Measurements from ENCODE around the gene METTL27. TPM values are rescaled to one million over a fixed set of nuclear protein-coding genes. Genes with fewer than 3 reads are reported as not detected.
A peak's percentile ranks its signal among the peaks of the same experiment; 100 is the strongest.

METTL27 gene
- total and polyA plus RNA-seq, 12 donors = 0.16 to 1.3 (median 0.42) TPM; not detected in 3

GRCh38 chr7:73856941-73857340, 14.6 kb upstream of the METTL27 start:
- no peak overlapping the region for H3K27ac ChIP-seq
- intact Hi-C loops (cut with DNase I) = loop anchor here (2.0 to 10.0 kb wide), 9 partner anchors 40 to 252 kb away; partner anchors contain the start of gene ABHD11 (in 3 of the 10)
- no peak for DNase-seq
- TF ChIP-seq CTCF (IDR thresholded peaks at IDR 0.05) = no peak
- peaks cover 0 to 29% (median 18%) of the 10 kb centered on the region in 7 donors for H3K27me3 ChIP-seq
- H3K4me1 ChIP-seq = peaks cover 0 to 11% (median 7%) of the 10 kb centered on the region in 9 donors
- H3K4me3 ChIP-seq = no peak overlapping the region
- H3K9me3 ChIP-seq = no peaks in the 10 kb centered on the region
- peak in 1 of 8 donors; percentile 32 for ATAC-seq
- WGBS, 2 donors = 56 to 58% methylated on average over 3 of the region's 3 CpGs
- no peaks in the 10 kb centered on the region for H3K36me3 ChIP-seq

GRCh38 chr7:73852500-73852899, 10.2 kb upstream of the METTL27 start:
- H3K27ac ChIP-seq = peak overlapping the region in 1 of 10 donors; percentile 53
- H3K4me1 ChIP-seq = peaks cover 0 to 32% (median 13%) of the 10 kb centered on the region in 9 donors
- ATAC-seq (no peak), DNase-seq (no peak)
- intact Hi-C loops (cut with DNase I) = loop anchor here in 9 of 10 donors (2.0 to 10.0 kb wide), 8 partner anchors 40 to 248 kb away; partner anchors contain the start of gene ABHD11 (in 3 of the 9)
- no peak overlapping the region for H3K4me3 ChIP-seq
- peaks cover 0 to 29% (median 16%) of the 10 kb centered on the region in 7 donors for H3K27me3 ChIP-seq
- WGBS, 2 donors = 63 to 74% methylated on average over 5 of the region's 5 CpGs
- TF ChIP-seq CTCF (IDR thresholded peaks at IDR 0.05) = no peak
- H3K9me3 ChIP-seq = no peaks in the 10 kb centered on the region
- H3K36me3 ChIP-seq = no peaks in the 10 kb centered on the region

GRCh38 chr7:73851410-73852338, 9.4 kb upstream of the METTL27 start:
- Histone ChIP-seq H3K4me1 (peaks cover 0 to 32% (median 13%) of the 10 kb centered on the region in 9 donors), H3K36me3 (no peaks in the 10 kb centered on the region), H3K27ac (peak overlapping the region in 9 of 10 donors; percentile 38 to 81 (median 51)), H3K4me3 (no peak overlapping the region), H3K9me3 (no peaks in the 10 kb centered on the region), H3K27me3 (peaks cover 0 to 26% (median 16%) of the 10 kb centered on the region in 7 donors)
- intact Hi-C loops (cut with DNase I) = loop anchor here in 9 of 10 donors (2.0 to 10.0 kb wide), 8 partner anchors 39 to 247 kb away; partner anchors contain the start of gene ABHD11 (in 3 of the 9)
- ATAC-seq (peak; percentile 30 to 79 (median 71)), DNase-seq (no peak)
- WGBS, 2 donors = 48 to 49% methylated on average over 8 of the region's 8 CpGs
- TF ChIP-seq CTCF (IDR thresholded peaks at IDR 0.05) = no peak

- no peak for TF ChIP-seq CTCF (IDR thresholded peaks at IDR 0.05)
- peaks cover 0 to 36% (median 11%) of the 10 kb centered on the region in 9 donors for H3K4me1 ChIP-seq
- WGBS, 2 donors = 58 to 63% methylated on average over 4 of the region's 4 CpGs
- peaks cover 0 to 19% (median 13%) of the 10 kb centered on the region in 7 donors for H3K27me3 ChIP-seq
- H3K36me3 ChIP-seq = no peaks in the 10 kb centered on the region
- no peaks in the 10 kb centered on the region for H3K9me3 ChIP-seq
- H3K27ac ChIP-seq = peak overlapping the region in 9 of 10 donors; percentile 39 to 81 (median 51)
- peak in 6 of 8 donors; percentile 44 to 75 (median 54) for ATAC-seq
- intact Hi-C loops (cut with DNase I) = loop anchor here in 9 of 10 donors (5.0 to 10.0 kb wide), 7 partner anchors 38 to 246 kb away; partner anchors contain the start of gene ABHD11 (in 3 of the 9)
- no peak for DNase-seq
- no peak overlapping the region for H3K4me3 ChIP-seq
These were observed 8.5 kb upstream of the METTL27 start for GRCh38 chr7:73850781-73851207.

All from heart right ventricle (tissue), 16 donors.